HG03095 (cell line): ENCODE results near the gene ADARB1.

Source experiments
- ATAC-seq: cut with Tn5 transposase; IDR thresholded peaks from one replicate; pipeline ENCODE4 v1.9.1; 2021; ENCODE audit warnings: moderate library complexity; ENCODE audit not compliant: unreplicated experiment

ADARB1 gene

GRCh38 chr21:45073301-45074047, 906 bp upstream of the ADARB1 start:
- no peak for ATAC-seq

DNA sequence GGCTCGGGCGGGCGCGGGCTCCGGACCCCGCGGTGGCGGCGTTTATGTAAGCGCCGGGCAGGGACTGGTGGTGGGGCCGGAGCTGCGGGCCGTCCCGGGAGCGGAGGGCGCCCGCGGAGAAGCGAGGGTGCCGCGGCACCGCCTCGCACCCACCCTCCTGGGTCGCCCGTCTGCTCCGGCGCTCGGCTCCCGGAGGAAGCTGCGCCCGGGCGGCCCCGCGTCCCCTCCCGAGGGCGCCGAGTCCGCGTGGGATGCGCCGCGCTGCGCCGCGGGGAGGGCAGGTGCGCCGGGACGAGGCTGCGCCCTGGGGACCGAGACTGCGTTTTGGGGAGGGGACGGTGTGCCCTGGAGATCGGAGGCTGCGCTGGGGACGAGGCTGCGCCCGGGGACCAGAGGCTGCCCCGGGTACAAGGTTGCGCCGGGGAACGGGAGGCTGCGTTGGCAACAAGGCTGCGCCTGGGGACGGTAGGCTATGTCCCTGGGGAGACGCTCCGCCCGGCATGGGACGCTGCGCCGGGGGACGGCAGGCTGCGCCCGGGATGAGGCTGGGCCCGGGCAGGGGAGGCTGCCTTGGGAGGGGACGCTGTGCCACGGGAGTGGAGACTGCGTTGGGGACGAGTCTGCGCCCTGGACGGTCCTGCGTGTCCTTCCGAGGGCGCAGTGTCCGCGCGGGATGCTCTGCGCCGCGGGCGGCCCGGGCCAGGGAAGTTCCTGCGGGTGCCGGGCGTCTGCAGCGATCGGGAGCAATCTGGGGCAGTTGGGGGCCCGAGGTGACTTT, 627 bp downstream of the ADARB1 start:
- ATAC-seq, result no peak

- ATAC-seq, result no peak
These were observed 1.3 kb downstream of the ADARB1 start for GRCh38 chr21:45075596-45076244.

DNA sequence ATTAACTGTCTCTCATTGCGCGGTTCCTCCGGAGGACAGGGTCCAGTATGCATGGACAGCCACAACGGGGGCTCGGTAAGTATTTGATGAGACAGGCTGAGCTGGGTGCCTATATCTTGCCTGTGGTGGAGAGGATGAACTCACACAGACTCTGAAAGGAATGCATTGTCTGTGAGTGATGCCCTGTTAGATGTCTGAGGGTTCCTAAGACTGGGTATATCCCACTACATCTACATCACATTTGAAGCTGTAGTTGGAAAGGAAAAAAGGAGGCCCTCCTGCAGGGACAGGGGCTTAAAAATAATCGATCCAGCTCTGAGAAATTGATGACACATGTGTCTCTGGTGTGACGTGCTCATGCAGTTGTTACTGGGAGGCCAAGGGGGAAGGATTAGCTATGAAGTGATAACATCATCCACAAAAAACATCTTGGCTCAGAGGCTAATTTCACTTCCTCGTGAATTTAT, 1.9 kb downstream of the ADARB1 start:
- no peak for ATAC-seq

GRCh38 chr21:45078371-45078770, 4.0 kb downstream of the ADARB1 start:
- ATAC-seq, result no peak

- no peak for ATAC-seq
These were observed 4.5 kb downstream of the ADARB1 start for GRCh38 chr21:45078877-45079281.

DNA sequence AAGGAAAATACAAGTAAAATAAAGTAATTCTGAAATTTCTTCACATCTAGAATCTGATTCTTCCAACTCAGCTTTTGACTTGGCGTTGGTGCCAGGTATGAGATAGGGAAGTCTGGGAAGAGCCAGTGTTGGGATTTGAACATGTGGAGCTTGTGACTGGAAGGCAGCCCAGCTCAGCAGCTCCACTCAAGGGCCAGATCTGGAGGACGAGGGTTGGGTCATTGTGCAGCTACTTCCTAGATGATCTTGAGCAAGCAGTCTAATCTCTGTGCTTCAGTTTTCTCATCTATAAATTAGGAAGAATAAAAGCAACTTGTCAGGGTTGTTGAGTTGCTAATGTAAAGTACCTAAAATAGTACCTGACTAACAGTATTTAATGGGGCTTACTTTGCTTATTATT, 5.0 kb downstream of the ADARB1 start:
- ATAC-seq, result no peak

- ATAC-seq, result no peak
These were observed 5.9 kb downstream of the ADARB1 start for GRCh38 chr21:45080232-45080631.

GRCh38 chr21:45080639-45081414, 6.4 kb downstream of the ADARB1 start:
- no peak for ATAC-seq

DNA sequence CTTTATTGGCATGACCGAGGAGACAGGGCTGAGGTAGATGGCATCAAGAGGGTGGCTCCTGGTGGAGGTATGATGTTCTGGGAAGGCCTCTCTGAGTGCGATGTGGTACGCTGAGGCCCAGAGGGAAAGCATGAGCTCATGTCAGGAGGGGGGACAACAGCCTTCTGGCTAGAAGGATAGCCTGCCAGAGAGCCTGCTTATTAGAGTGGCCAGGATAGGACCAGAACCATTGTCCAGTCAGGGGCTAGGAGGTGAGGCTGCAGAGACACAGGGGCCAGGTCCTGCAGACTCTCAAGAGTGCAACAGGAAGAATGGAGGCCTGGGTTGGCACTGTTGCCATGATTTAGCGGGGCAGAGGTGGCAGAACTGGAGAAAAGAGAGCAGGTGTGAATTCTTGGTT, 7.3 kb downstream of the ADARB1 start:
- no peak for ATAC-seq

- ATAC-seq, result no peak
These were observed 8.4 kb downstream of the ADARB1 start for GRCh38 chr21:45082736-45083135.

DNA sequence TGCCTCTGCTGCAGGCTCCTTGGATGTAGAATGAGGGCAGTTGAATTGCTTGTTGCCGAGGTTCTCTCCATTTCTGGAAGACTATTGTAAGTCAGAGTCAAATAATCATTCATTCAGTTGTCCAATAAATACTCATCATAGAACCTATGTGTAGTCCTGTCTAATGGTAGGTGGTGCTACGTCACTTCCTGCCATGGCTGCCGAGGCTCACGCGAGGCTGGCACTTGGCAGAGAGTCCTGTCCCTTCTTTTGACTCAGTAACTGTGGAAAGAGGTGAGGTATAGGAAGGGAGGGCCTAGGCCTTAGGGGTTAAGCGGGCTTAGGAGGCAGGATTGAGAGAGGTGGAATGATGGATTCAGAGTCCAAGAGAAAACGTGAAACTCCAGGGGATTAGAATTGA, 9.7 kb downstream of the ADARB1 start:
- ATAC-seq, result no peak

DNA sequence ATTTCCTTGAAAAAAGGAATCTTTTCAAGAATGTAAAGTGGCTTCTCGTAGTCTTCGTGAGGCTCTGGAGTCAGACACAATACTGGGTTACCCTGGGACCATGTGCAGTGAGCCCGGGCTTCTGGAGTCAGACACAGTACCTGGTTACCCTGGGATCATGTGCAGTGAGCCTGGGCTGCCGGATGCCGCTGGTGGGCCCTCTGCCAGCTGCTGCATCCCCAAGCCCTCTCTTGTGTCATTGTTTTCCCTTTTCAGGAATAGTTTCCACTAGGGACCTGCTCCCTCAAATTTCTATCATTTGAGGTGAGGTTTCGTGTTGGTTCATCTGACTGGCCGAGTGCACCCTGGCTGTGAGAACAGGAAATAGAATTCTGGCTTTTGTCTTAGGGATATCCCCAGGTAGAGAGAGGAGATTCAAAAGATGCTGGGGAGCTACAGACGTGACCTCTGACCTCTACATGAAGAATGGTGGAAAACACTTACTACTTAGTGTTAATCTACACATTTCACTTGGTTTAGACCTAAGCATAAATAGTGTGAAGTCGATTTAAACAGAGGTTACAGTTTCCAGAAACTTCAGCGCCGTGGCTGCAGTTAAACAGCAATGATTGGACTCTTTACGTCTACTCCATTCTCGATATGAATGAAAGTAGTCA, 10.6 kb downstream of the ADARB1 start:
- ATAC-seq, result no peak

DNA sequence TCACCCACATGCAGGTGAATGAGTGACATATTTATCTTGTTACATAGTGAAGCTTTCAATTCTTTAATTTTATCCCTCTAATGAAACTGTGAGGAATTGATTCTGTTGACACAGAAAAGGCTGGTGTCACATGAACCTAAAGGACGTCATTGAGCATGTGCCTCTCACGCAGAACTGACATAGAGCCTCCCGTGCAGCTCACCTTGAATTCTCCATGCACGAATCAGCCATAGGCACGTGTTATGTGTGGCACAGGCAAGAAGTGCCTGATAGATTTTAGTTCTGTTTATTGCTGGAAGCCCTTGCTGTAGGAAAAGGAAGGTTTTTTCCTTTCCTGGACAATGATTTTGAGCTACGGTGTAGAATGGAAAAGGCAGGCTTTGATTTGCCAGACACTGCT, 11.3 kb downstream of the ADARB1 start:
- no peak for ATAC-seq

- no peak for ATAC-seq
These were observed 12.1 kb downstream of the ADARB1 start for GRCh38 chr21:45086337-45086958.

DNA sequence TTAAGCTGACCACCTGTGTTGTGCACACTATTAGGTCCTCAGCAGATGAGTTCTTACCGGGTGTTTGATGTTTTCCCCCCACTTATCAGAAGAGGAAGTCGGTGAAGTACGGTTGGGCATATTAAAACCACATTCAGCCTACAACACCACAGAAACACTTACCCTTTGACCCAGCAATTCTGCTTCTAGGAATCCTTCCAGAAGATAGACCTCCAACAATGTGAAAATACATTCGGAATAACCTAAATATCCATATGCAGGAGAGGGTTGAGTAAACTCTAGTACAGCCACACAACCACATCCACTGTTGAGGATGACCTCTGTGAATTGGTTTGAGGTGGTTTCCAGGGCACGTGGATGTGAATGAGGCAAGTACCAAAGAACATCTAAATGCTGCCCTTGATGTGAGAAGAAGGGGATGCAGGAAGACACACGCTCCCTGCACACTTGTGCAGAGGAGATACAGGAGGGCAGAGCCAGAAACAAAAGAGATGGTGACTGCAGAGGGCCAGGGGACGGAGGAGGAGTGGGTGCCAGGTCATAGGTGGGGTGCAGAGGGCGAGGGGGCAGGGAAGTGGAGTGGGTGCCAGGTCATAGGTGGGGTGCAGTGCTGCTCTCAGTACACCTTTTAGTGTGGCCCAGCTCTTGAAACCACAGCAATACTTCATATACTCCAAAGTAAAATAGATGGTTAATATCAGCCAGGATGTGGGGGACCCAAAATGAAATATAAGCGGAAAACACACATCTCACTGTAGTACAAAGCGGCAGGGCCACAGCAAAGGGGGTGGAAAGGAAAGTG, 12.8 kb downstream of the ADARB1 start:
- no peak for ATAC-seq

- no peak for ATAC-seq
These were observed 13.7 kb downstream of the ADARB1 start for GRCh38 chr21:45088116-45088515.

DNA sequence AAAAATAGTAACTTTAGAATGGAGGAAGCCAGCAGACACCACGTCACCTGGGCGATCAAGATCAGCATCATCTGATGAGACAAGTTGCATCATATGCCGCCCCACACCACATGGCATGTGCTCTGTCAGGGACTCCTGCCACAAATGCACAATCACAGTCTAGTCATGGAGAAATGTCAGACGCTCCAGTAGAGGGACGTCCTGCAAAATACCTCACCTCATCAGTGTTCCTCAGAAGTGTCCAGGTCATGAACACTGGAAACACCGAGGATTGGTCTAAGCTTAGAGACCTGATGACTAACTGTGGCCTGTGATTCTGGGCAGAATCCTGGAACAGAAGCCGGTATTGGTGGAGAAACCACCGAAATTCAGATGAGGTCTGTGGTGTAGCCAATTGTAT, 14.3 kb downstream of the ADARB1 start:
- ATAC-seq, result no peak

- ATAC-seq, result no peak
These were observed 15.6 kb downstream of the ADARB1 start for GRCh38 chr21:45089964-45090363.
